Gastroesophageal sphincter (tissue), 4 donors: ENCODE data around the gene SLC32A1. TPM values are rescaled to one million over a fixed set of nuclear protein-coding genes. Genes with fewer than 3 reads are reported as not detected.

Source experiments
- small RNA-seq, 4 donors: library from RNA; depleted of rRNA; stranded (forward); fragments of <200 nt; gene quantifications; one replicate each; pipeline ENCODE3, GENCODE V24; 2016
- total RNA-seq, 4 donors: library from RNA; depleted of rRNA; stranded (reverse); fragments of >200 nt; gene quantifications; one replicate each; pipeline ENCODE4 v1.1.0, GENCODE V29; 2016

SLC32A1 gene
- total RNA-seq, 4 donors from 2014 or later, result not detected

Small RNA genes lying within 50 kb of the gene (small RNA-seq; reads per million reads assigned to genes)
- gene RF00017, result 0 reads per million in 4 donors

Other genes with a start within 250 kb of the SLC32A1 start
- not detected for gene ADIG, start 143.3 kb upstream of the SLC32A1 start, total RNA-seq
- gene ARHGAP40, start 122.7 kb upstream of the SLC32A1 start, total RNA-seq, result not detected
- 10 to 100 TPM in 1 of 4 donors, 1 to 10 TPM in 3; 7.8 to 13.9 (median 8.6) TPM for gene ACTR5, start 24.0 kb downstream of the SLC32A1 start, total RNA-seq
- gene PPP1R16B, start 81.2 kb downstream of the SLC32A1 start, total RNA-seq, result 1 to 10 TPM; 4.1 to 10.0 (median 5.5) TPM
- gene FAM83D, start 201.9 kb downstream of the SLC32A1 start, total RNA-seq, result 100 to 1,000 TPM in 3 of 4 donors, 10 to 100 TPM in 1; 62.7 to 240 (median 158) TPM
- 10 to 100 TPM; 23.0 to 34.1 (median 25.6) TPM for gene DHX35, start 237.9 kb downstream of the SLC32A1 start, total RNA-seq